Chondrocyte (in vitro differentiated cells): ENCODE results near the gene ATG9B. TPM values are rescaled to one million over a fixed set of nuclear protein-coding genes. Genes with fewer than 3 reads are reported as not detected.

Experiments used
- DNase-seq: peaks from one replicate; pipeline ENCODE4 v3.0.0; 2021; ENCODE audit warnings: mixed read lengths, low spot score
- H3K27ac Mint-ChIP-seq: one replicate; pipeline ENCODE4 v1.8.0; 2021; ENCODE audit warnings: mild to moderate bottlenecking, moderate library complexity, mixed read lengths; ENCODE audit not compliant: unreplicated experiment
- H3K27me3 Mint-ChIP-seq: 2 replicates; pipeline ENCODE4 v1.8.0; 2021; ENCODE audit warnings: low read depth, mixed read lengths
- H3K36me3 Mint-ChIP-seq: 2 replicates; pipeline ENCODE4 v1.8.0; 2021; ENCODE audit warnings: low read depth, mixed read lengths
- H3K4me1 Mint-ChIP-seq: 2 replicates; pipeline ENCODE4 v1.8.0; 2021; ENCODE audit warnings: low read depth, mild to moderate bottlenecking, mixed read lengths
- H3K4me3 Mint-ChIP-seq: one replicate; pipeline ENCODE4 v1.8.0; 2021; ENCODE audit warnings: mild to moderate bottlenecking, moderate library complexity, mixed read lengths; ENCODE audit not compliant: unreplicated experiment
- H3K9me3 Mint-ChIP-seq: 2 replicates; pipeline ENCODE4 v1.8.0; 2021; ENCODE audit warnings: low read depth, mixed read lengths
- CTCF ChIP-seq: fragments of 200-600 bp; sonication (generic); IDR thresholded peaks from 2 replicates; pipeline ENCODE4 v1.5.0; 2021; ENCODE audit warnings: antibody characterized with exemption, mild to moderate bottlenecking, moderate library complexity
- total RNA-seq: library from RNA; stranded (reverse); gene quantifications from 3 replicates; pipeline ENCODE4 v1.2.1, GENCODE V29; 2021

Gene ATG9B
- total RNA-seq, 1 donor from 2014 or later = 1.6 TPM

GRCh38 chr7:151056666-151057505 is 32.6 kb upstream of the ATG9B start:
- Mint-ChIP-seq H3K36me3 (peaks cover 4% of the 10 kb centered on the region), H3K4me1 (peaks cover 40% of the 10 kb centered on the region), H3K9me3 (no peaks in the 10 kb centered on the region), H3K27ac (peak overlapping the region; percentile 86), H3K27me3 (no peaks in the 10 kb centered on the region), H3K4me3 (peak overlapping the region; percentile 96)
- no peak for DNase-seq
- TF ChIP-seq CTCF = no peak

- Mint-ChIP-seq H3K27me3 (no peaks in the 10 kb centered on the region), H3K9me3 (no peaks in the 10 kb centered on the region), H3K36me3 (peaks cover 4% of the 10 kb centered on the region), H3K4me3 (no peak overlapping the region), H3K4me1 (peaks cover 34% of the 10 kb centered on the region), H3K27ac (no peak overlapping the region)
- DNase-seq = no peak
- peak; percentile 12 for TF ChIP-seq CTCF
These were observed 32.0 kb upstream of the ATG9B start for GRCh38 chr7:151056283-151056665.

- no peaks in the 10 kb centered on the region for H3K27me3 Mint-ChIP-seq
- peaks cover 22% of the 10 kb centered on the region for H3K4me1 Mint-ChIP-seq
- DNase-seq = no peak
- no peak overlapping the region for H3K27ac Mint-ChIP-seq
- H3K4me3 Mint-ChIP-seq = no peak overlapping the region
- no peak for TF ChIP-seq CTCF
- peaks cover 4% of the 10 kb centered on the region for H3K36me3 Mint-ChIP-seq
- no peaks in the 10 kb centered on the region for H3K9me3 Mint-ChIP-seq
These were observed 29.5 kb upstream of the ATG9B start for GRCh38 chr7:151053751-151054150.

- no peak overlapping the region for H3K27ac Mint-ChIP-seq
- no peak for TF ChIP-seq CTCF
- no peaks in the 10 kb centered on the region for H3K27me3 Mint-ChIP-seq
- DNase-seq = no peak
- H3K4me3 Mint-ChIP-seq = no peak overlapping the region
- peaks cover 16% of the 10 kb centered on the region for H3K4me1 Mint-ChIP-seq
- H3K36me3 Mint-ChIP-seq = peaks cover 4% of the 10 kb centered on the region
- no peaks in the 10 kb centered on the region for H3K9me3 Mint-ChIP-seq
These were observed 28.8 kb upstream of the ATG9B start for GRCh38 chr7:151053096-151053495.

GRCh38 chr7:151051108-151051507 is 26.8 kb upstream of the ATG9B start:
- H3K27ac Mint-ChIP-seq = no peak overlapping the region
- no peaks in the 10 kb centered on the region for H3K9me3 Mint-ChIP-seq
- peaks cover 19% of the 10 kb centered on the region for H3K4me1 Mint-ChIP-seq
- no peak for DNase-seq
- peaks cover 4% of the 10 kb centered on the region for H3K36me3 Mint-ChIP-seq
- no peaks in the 10 kb centered on the region for H3K27me3 Mint-ChIP-seq
- H3K4me3 Mint-ChIP-seq = no peak overlapping the region
- TF ChIP-seq CTCF = no peak
